SKM-1 (cell line): ENCODE measurements around the gene ECI2.

ENCODE experiments used
- DNase-seq: peaks from one replicate; lab custom pipeline; 2025; ENCODE audit not compliant: unreplicated experiment; lab: John Stamatoyannopoulos, UW

Gene ECI2

GRCh38 chr6:4134841-4135664, at the start of gene ECI2:
ECI2 (minus strand) TSS chr6:4135575; CDS start chr6:4135560, 15 bp downstream.
- peak; percentile 49 for DNase-seq

- DNase-seq, result no peak
Measured at GRCh38 chr6:4180652-4181255, 45.4 kb upstream of the ECI2 start.

- no peak for DNase-seq
Measured at GRCh38 chr6:4179960-4180651, 44.7 kb upstream of the ECI2 start.

- DNase-seq, result no peak
Measured at GRCh38 chr6:4178737-4179333, 43.5 kb upstream of the ECI2 start.

GRCh38 chr6:4176907-4177306, 41.5 kb upstream of the ECI2 start:
- no peak for DNase-seq

- DNase-seq, result no peak
Measured at GRCh38 chr6:4174042-4174441, 38.7 kb upstream of the ECI2 start.

- no peak for DNase-seq
Measured at GRCh38 chr6:4172368-4172767, 37.0 kb upstream of the ECI2 start.

- DNase-seq, result no peak
Measured at GRCh38 chr6:4170297-4170696, 34.9 kb upstream of the ECI2 start.

- DNase-seq, result no peak
Measured at GRCh38 chr6:4169028-4169789, 33.8 kb upstream of the ECI2 start.

- no peak for DNase-seq
Measured at GRCh38 chr6:4167833-4168232, 32.5 kb upstream of the ECI2 start.

- DNase-seq, result no peak
Measured at GRCh38 chr6:4167123-4167522, 31.7 kb upstream of the ECI2 start.

GRCh38 chr6:4164456-4164855, 29.1 kb upstream of the ECI2 start:
- no peak for DNase-seq

GRCh38 chr6:4164117-4164442, 28.7 kb upstream of the ECI2 start:
- DNase-seq, result no peak

- no peak for DNase-seq
Measured at GRCh38 chr6:4163408-4164116, 28.2 kb upstream of the ECI2 start.

GRCh38 chr6:4162370-4162769, 27.0 kb upstream of the ECI2 start:
- DNase-seq, result no peak

- DNase-seq, result no peak
Measured at GRCh38 chr6:4159491-4159890, 24.1 kb upstream of the ECI2 start.

- DNase-seq, result no peak
Measured at GRCh38 chr6:4157506-4157905, 22.1 kb upstream of the ECI2 start.

GRCh38 chr6:4155848-4156466, 20.6 kb upstream of the ECI2 start:
- DNase-seq, result peak; percentile 47

- no peak for DNase-seq
Measured at GRCh38 chr6:4153514-4153985, 18.2 kb upstream of the ECI2 start.

- no peak for DNase-seq
Measured at GRCh38 chr6:4145083-4145482, 9.7 kb upstream of the ECI2 start.
